Naive B cell (primary cell): ENCODE data around the gene ATP5PB. TPM values are rescaled to one million over a fixed set of nuclear protein-coding genes. Genes with fewer than 3 reads are reported as not detected.

ENCODE experiments used
- ATAC-seq, 2 donors: fragments of 150-1000 bp; cut with Tn5 transposase; 2 replicates each; pipeline ENCODE4 v1.10.0; 2021; ENCODE audit warnings: low read depth in 2 of 2, mild to moderate bottlenecking in 2 of 2, moderate library complexity in 2 of 2
- DNase-seq: peaks from one replicate; pipeline ENCODE4 v3.0.0; 2022
- H3K27ac Mint-ChIP-seq, 6 donors: one replicate each; pipeline ENCODE4 v1.8.0; 2020 to 2022; ENCODE audit warnings: mild to moderate bottlenecking in 6 of 6, mixed read lengths in 6 of 6, moderate library complexity in 5 of 6, inconsistent platforms in 2 of 6
- H3K27me3 Mint-ChIP-seq, 3 donors: one replicate each; pipeline ENCODE4 v1.8.0; 2021 to 2022; ENCODE audit warnings: mixed read lengths in 3 of 3, mild to moderate bottlenecking in 1 of 3
- H3K36me3 Mint-ChIP-seq, 2 donors: one replicate each; pipeline ENCODE4 v1.8.0; 2020 to 2022; ENCODE audit warnings: mixed read lengths in 2 of 2, inconsistent platforms in 1 of 2, mild to moderate bottlenecking in 1 of 2
- H3K4me1 Mint-ChIP-seq, 3 donors: one replicate each; pipeline ENCODE4 v1.8.0; 2020 to 2022; ENCODE audit warnings: mixed read lengths in 3 of 3, inconsistent platforms in 1 of 3, mild to moderate bottlenecking in 1 of 3, moderate library complexity in 1 of 3
- H3K4me3 Mint-ChIP-seq, 8 donors: one replicate each; pipeline ENCODE4 v1.8.0; 2020 to 2022; ENCODE audit warnings: mild to moderate bottlenecking in 8 of 8, mixed read lengths in 8 of 8, moderate library complexity in 8 of 8, inconsistent platforms in 2 of 8
- H3K9me3 Mint-ChIP-seq, 7 donors: one replicate each; pipeline ENCODE4 v1.8.0; 2020 to 2022; ENCODE audit warnings: mixed read lengths in 7 of 7, mild to moderate bottlenecking in 5 of 7, inconsistent platforms in 2 of 7, moderate library complexity in 1 of 7
- polyA plus RNA-seq, 6 donors: library from polyadenylated mRNA; unstranded; fragments of 300-500 nt; fragmentation: Illumina TruSeq; gene quantifications; one replicate each; pipeline ENCODE4 v1.2.3, GENCODE V29; 2021; ENCODE audit warnings: low read depth in 6 of 6

ATP5PB gene
- polyA plus RNA-seq = 100 to 1,000 TPM; 356 to 441 (median 405) TPM

- H3K36me3 Mint-ChIP-seq = peaks cover 8 to 21% of the 10 kb centered on the region in 2 donors
- DNase-seq (peak; percentile 93), ATAC-seq (peak; percentile 93)
- no peaks in the 10 kb centered on the region for H3K27me3 Mint-ChIP-seq
- H3K4me1 Mint-ChIP-seq = peaks cover 45 to 80% (median 75%) of the 10 kb centered on the region in 3 donors
- peaks cover 0 to 2% (median 0%) of the 10 kb centered on the region in 7 donors for H3K9me3 Mint-ChIP-seq
- peak within 1 kb of the TSS; percentile 87 to 100 (median 99) for H3K27ac Mint-ChIP-seq
- peak within 1 kb of the TSS; percentile 97 to 100 (median 100) for H3K4me3 Mint-ChIP-seq
Measured at GRCh38 chr1:111448918-111449702, at the start of gene ATP5PB, which contains the start of gene WDR77. Gene ATP5PB (plus strand): TSS chr1:111449464. CDS start chr1:111449542, 78 bp downstream. Gene WDR77 (minus strand): TSS chr1:111449256. CDS start chr1:111449169, 87 bp downstream.

- no peaks in the 10 kb centered on the region for H3K36me3 Mint-ChIP-seq
- DNase-seq (peak; percentile 26), ATAC-seq (no peak)
- H3K4me1 Mint-ChIP-seq = peaks cover 23 to 30% (median 29%) of the 10 kb centered on the region in 3 donors
- no peak overlapping the region for H3K4me3 Mint-ChIP-seq
- no peak overlapping the region for H3K27ac Mint-ChIP-seq
- H3K9me3 Mint-ChIP-seq = peaks cover 0 to 11% (median 4%) of the 10 kb centered on the region in 7 donors
- H3K27me3 Mint-ChIP-seq = peaks cover 0 to 3% (median 0%) of the 10 kb centered on the region in 3 donors
Measured at GRCh38 chr1:111399792-111400610, 49.3 kb upstream of the ATP5PB start.

- peaks cover 42 to 51% (median 49%) of the 10 kb centered on the region in 3 donors for H3K4me1 Mint-ChIP-seq
- no peaks in the 10 kb centered on the region for H3K36me3 Mint-ChIP-seq
- H3K9me3 Mint-ChIP-seq = peaks cover 0 to 11% (median 4%) of the 10 kb centered on the region in 7 donors
- H3K27me3 Mint-ChIP-seq = no peaks in the 10 kb centered on the region
- ATAC-seq = no peak
- H3K4me3 Mint-ChIP-seq = no peak overlapping the region
- no peak for DNase-seq
- no peak overlapping the region for H3K27ac Mint-ChIP-seq
Measured at GRCh38 chr1:111402083-111402482, 47.2 kb upstream of the ATP5PB start.

- DNase-seq = peak; percentile 33
- no peaks in the 10 kb centered on the region for H3K36me3 Mint-ChIP-seq
- H3K4me3 Mint-ChIP-seq = no peak overlapping the region
- no peaks in the 10 kb centered on the region for H3K27me3 Mint-ChIP-seq
- H3K9me3 Mint-ChIP-seq = no peaks in the 10 kb centered on the region
- no peak overlapping the region for H3K27ac Mint-ChIP-seq
- ATAC-seq = peak; percentile 42 to 57
- peaks cover 41 to 49% (median 43%) of the 10 kb centered on the region in 3 donors for H3K4me1 Mint-ChIP-seq
Measured at GRCh38 chr1:111404588-111404987, 44.7 kb upstream of the ATP5PB start.

GRCh38 chr1:111406321-111406768 lies 42.9 kb upstream of the ATP5PB start:
- Mint-ChIP-seq H3K27me3 (no peaks in the 10 kb centered on the region), H3K36me3 (no peaks in the 10 kb centered on the region), H3K9me3 (no peaks in the 10 kb centered on the region), H3K27ac (peak overlapping the region in 5 of 6 donors; percentile 28 to 94 (median 92)), H3K4me3 (peak overlapping the region in 7 of 8 donors; percentile 13 to 79 (median 56)), H3K4me1 (peaks cover 34 to 42% (median 38%) of the 10 kb centered on the region in 3 donors)
- DNase-seq = peak; percentile 78
- peak; percentile 96 to 97 for ATAC-seq

- H3K27me3 Mint-ChIP-seq = no peaks in the 10 kb centered on the region
- DNase-seq (no peak), ATAC-seq (no peak)
- peak overlapping the region in 2 of 6 donors; percentile 75 to 94 for H3K27ac Mint-ChIP-seq
- peaks cover 34 to 42% (median 38%) of the 10 kb centered on the region in 3 donors for H3K4me1 Mint-ChIP-seq
- H3K9me3 Mint-ChIP-seq = no peaks in the 10 kb centered on the region
- no peaks in the 10 kb centered on the region for H3K36me3 Mint-ChIP-seq
- H3K4me3 Mint-ChIP-seq = peak overlapping the region in 1 of 8 donors; percentile 46
Measured at GRCh38 chr1:111407301-111407700, 42.0 kb upstream of the ATP5PB start.

- no peak for DNase-seq
- ATAC-seq = no peak
- Mint-ChIP-seq H3K36me3 (peaks cover 0 to 11% of the 10 kb centered on the region in 2 donors), H3K9me3 (no peaks in the 10 kb centered on the region), H3K4me1 (peaks cover 8% of the 10 kb centered on the region in 3 donors), H3K4me3 (no peak overlapping the region), H3K27ac (no peak overlapping the region), H3K27me3 (no peaks in the 10 kb centered on the region)
Measured at GRCh38 chr1:111412839-111413238, 36.4 kb upstream of the ATP5PB start.

GRCh38 chr1:111414756-111415155 lies 34.5 kb upstream of the ATP5PB start:
- Mint-ChIP-seq H3K4me1 (peaks cover 8% of the 10 kb centered on the region in 3 donors), H3K27ac (no peak overlapping the region), H3K36me3 (peaks cover 8 to 15% of the 10 kb centered on the region in 2 donors), H3K4me3 (no peak overlapping the region), H3K27me3 (no peaks in the 10 kb centered on the region), H3K9me3 (no peaks in the 10 kb centered on the region)
- ATAC-seq = no peak
- DNase-seq = no peak

- Mint-ChIP-seq H3K4me1 (peaks cover 8% of the 10 kb centered on the region in 3 donors), H3K36me3 (peaks cover 11 to 15% of the 10 kb centered on the region in 2 donors)
Measured at GRCh38 chr1:111415461-111415860, 33.8 kb upstream of the ATP5PB start.

GRCh38 chr1:111417755-111418154 lies 31.5 kb upstream of the ATP5PB start:
- Mint-ChIP-seq H3K27me3 (peaks cover 0 to 2% (median 0%) of the 10 kb centered on the region in 3 donors), H3K36me3 (peaks cover 18 to 23% of the 10 kb centered on the region in 2 donors), H3K9me3 (peaks cover 0 to 2% (median 0%) of the 10 kb centered on the region in 7 donors), H3K4me3 (no peak overlapping the region), H3K4me1 (peaks cover 8% of the 10 kb centered on the region in 3 donors), H3K27ac (peak overlapping the region in 1 of 6 donors; percentile 4)
- DNase-seq (no peak), ATAC-seq (no peak)

More at GRCh38 chr1:111415461-111415860, 33.8 kb upstream of the ATP5PB start:
- no peaks in the 10 kb centered on the region for H3K27me3 Mint-ChIP-seq
- H3K4me3 Mint-ChIP-seq = no peak overlapping the region
- DNase-seq (no peak), ATAC-seq (no peak)
- H3K27ac Mint-ChIP-seq = peak overlapping the region in 1 of 6 donors; percentile 56
- H3K9me3 Mint-ChIP-seq = no peaks in the 10 kb centered on the region

- H3K27ac Mint-ChIP-seq = peak overlapping the region in 1 of 6 donors; percentile 1
- no peak for DNase-seq
- peaks cover 8% of the 10 kb centered on the region in 3 donors for H3K4me1 Mint-ChIP-seq
- H3K4me3 Mint-ChIP-seq = no peak overlapping the region
- peaks cover 0 to 10% (median 0%) of the 10 kb centered on the region in 3 donors for H3K27me3 Mint-ChIP-seq
- H3K36me3 Mint-ChIP-seq = peaks cover 9 to 23% of the 10 kb centered on the region in 2 donors
- peaks cover 0 to 2% (median 0%) of the 10 kb centered on the region in 7 donors for H3K9me3 Mint-ChIP-seq
- no peak for ATAC-seq
Measured at GRCh38 chr1:111419037-111419436, 30.2 kb upstream of the ATP5PB start.

GRCh38 chr1:111420377-111420776 lies 28.9 kb upstream of the ATP5PB start:
- no peak overlapping the region for H3K4me3 Mint-ChIP-seq
- peaks cover 0 to 14% (median 0%) of the 10 kb centered on the region in 3 donors for H3K27me3 Mint-ChIP-seq
- no peak for ATAC-seq
- H3K36me3 Mint-ChIP-seq = peaks cover 8 to 29% of the 10 kb centered on the region in 2 donors
- no peak overlapping the region for H3K27ac Mint-ChIP-seq
- H3K4me1 Mint-ChIP-seq = peaks cover 8% of the 10 kb centered on the region in 3 donors
- no peak for DNase-seq
- peaks cover 0 to 2% (median 0%) of the 10 kb centered on the region in 7 donors for H3K9me3 Mint-ChIP-seq
